Nephron (organoid): ENCODE results near the gene DUSP16.

Source experiments
- H3K27ac Mint-ChIP-seq, 3 experiments: 2 replicates each; pipeline ENCODE4 v1.8.0; 2020; ENCODE audit warnings: mixed read lengths in 3 of 3, mild to moderate bottlenecking in 2 of 3, moderate library complexity in 1 of 3
- H3K27me3 Mint-ChIP-seq: 2 replicates; pipeline ENCODE4 v1.8.0; 2021; ENCODE audit warnings: low read depth, mild to moderate bottlenecking, moderate library complexity, mixed read lengths
- H3K36me3 Mint-ChIP-seq: 2 replicates; pipeline ENCODE4 v1.8.0; 2020; ENCODE audit warnings: low read depth, mixed read lengths
- H3K4me1 Mint-ChIP-seq: 2 replicates; pipeline ENCODE4 v1.8.0; 2020; ENCODE audit warnings: mixed read lengths
- H3K4me3 Mint-ChIP-seq, 3 experiments: 2 replicates each; pipeline ENCODE4 v1.8.0; 2020; ENCODE audit warnings: mild to moderate bottlenecking in 3 of 3, mixed read lengths in 3 of 3, moderate library complexity in 2 of 3
- H3K9me3 Mint-ChIP-seq: 2 replicates; pipeline ENCODE4 v1.8.0; 2020; ENCODE audit warnings: mixed read lengths
- CTCF ChIP-seq, 3 experiments: fragments of 200-600 bp; sonication (generic); IDR thresholded peaks; one replicate each; pipeline ENCODE4 v1.5.0; 2021; ENCODE audit warnings: antibody characterized with exemption in 3 of 3; ENCODE audit not compliant: unreplicated experiment in 3 of 3

The DUSP16 gene

GRCh38 chr12:12608557-12608957 lies 45.9 kb upstream of the DUSP16 start:
- H3K4me1 Mint-ChIP-seq, result peaks cover 17% of the 10 kb centered on the region
- peak overlapping the region; percentile 23 to 66 (median 36) for H3K27ac Mint-ChIP-seq
- TF ChIP-seq CTCF (IDR thresholded peaks at IDR 0.05; ENCODE audit: unreplicated experiment in 3 of 3), result no peak
- H3K4me3 Mint-ChIP-seq, result peak overlapping the region; percentile 11 to 53 (median 39)
- H3K9me3 Mint-ChIP-seq, result no peaks in the 10 kb centered on the region
- peaks cover 2% of the 10 kb centered on the region for H3K36me3 Mint-ChIP-seq
- no peaks in the 10 kb centered on the region for H3K27me3 Mint-ChIP-seq

GRCh38 chr12:12606781-12607589 lies 44.3 kb upstream of the DUSP16 start:
- H3K9me3 Mint-ChIP-seq, result no peaks in the 10 kb centered on the region
- no peak overlapping the region for H3K4me3 Mint-ChIP-seq
- peaks cover 5% of the 10 kb centered on the region for H3K4me1 Mint-ChIP-seq
- H3K27me3 Mint-ChIP-seq, result no peaks in the 10 kb centered on the region
- no peaks in the 10 kb centered on the region for H3K36me3 Mint-ChIP-seq
- H3K27ac Mint-ChIP-seq, result peak overlapping the region; percentile 10 to 86 (median 75)
- TF ChIP-seq CTCF (IDR thresholded peaks at IDR 0.05; ENCODE audit: unreplicated experiment in 3 of 3), result no peak

- no peaks in the 10 kb centered on the region for H3K4me1 Mint-ChIP-seq
- no peaks in the 10 kb centered on the region for H3K36me3 Mint-ChIP-seq
- H3K27me3 Mint-ChIP-seq, result no peaks in the 10 kb centered on the region
- no peak for TF ChIP-seq CTCF (IDR thresholded peaks at IDR 0.05; ENCODE audit: unreplicated experiment in 3 of 3)
- H3K27ac Mint-ChIP-seq, result peak overlapping the region; percentile 10 to 80 (median 66)
- H3K4me3 Mint-ChIP-seq, result no peak overlapping the region
- H3K9me3 Mint-ChIP-seq, result no peaks in the 10 kb centered on the region
These were observed 42.1 kb upstream of the DUSP16 start for GRCh38 chr12:12604740-12605139.

GRCh38 chr12:12600659-12601058 lies 38.0 kb upstream of the DUSP16 start:
- H3K27me3 Mint-ChIP-seq, result peaks cover 4% of the 10 kb centered on the region
- no peaks in the 10 kb centered on the region for H3K4me1 Mint-ChIP-seq
- H3K9me3 Mint-ChIP-seq, result no peaks in the 10 kb centered on the region
- H3K4me3 Mint-ChIP-seq, result no peak overlapping the region
- TF ChIP-seq CTCF (IDR thresholded peaks at IDR 0.05; ENCODE audit: unreplicated experiment in 3 of 3), result no peak
- no peaks in the 10 kb centered on the region for H3K36me3 Mint-ChIP-seq
- H3K27ac Mint-ChIP-seq, result no peak overlapping the region

GRCh38 chr12:12599750-12600643 lies 37.3 kb upstream of the DUSP16 start:
- no peak overlapping the region for H3K4me3 Mint-ChIP-seq
- H3K36me3 Mint-ChIP-seq, result no peaks in the 10 kb centered on the region
- H3K9me3 Mint-ChIP-seq, result no peaks in the 10 kb centered on the region
- H3K27me3 Mint-ChIP-seq, result peaks cover 5% of the 10 kb centered on the region
- no peak overlapping the region for H3K27ac Mint-ChIP-seq
- no peaks in the 10 kb centered on the region for H3K4me1 Mint-ChIP-seq
- no peak for TF ChIP-seq CTCF (IDR thresholded peaks at IDR 0.05; ENCODE audit: unreplicated experiment in 3 of 3)
